Bronchial epithelial cell (primary cell): Measurements from ENCODE around the gene EPN3. TPM values are rescaled to one million over a fixed set of nuclear protein-coding genes. Genes with fewer than 3 reads are reported as not detected.

Source experiments
- DNase-seq: peaks from one replicate; pipeline ENCODE4 v3.0.0-alpha.2; 2010; ENCODE audit warnings: low read depth
- FAIRE-seq: peaks from 2 replicates; lab custom pipeline; 2011; peaks lifted over from hg19 to GRCh38; lab: Jason Lieb, UNC
- H3K27me3 ChIP-seq: 2 replicates; pipeline ENCODE4 v1.5.1; 2011; ENCODE audit warnings: low read length; ENCODE audit not compliant: control insufficient read depth, insufficient read depth
- H3K36me3 ChIP-seq: 2 replicates; pipeline ENCODE4 v1.5.1; 2011; ENCODE audit warnings: low read length; ENCODE audit not compliant: control insufficient read depth, insufficient read depth
- H3K4me3 ChIP-seq: 2 replicates; pipeline ENCODE4 v1.5.1; 2011; ENCODE audit warnings: mild to moderate bottlenecking, low read depth, low read length, control low read depth
- CTCF ChIP-seq: IDR thresholded peaks from 2 replicates; pipeline ENCODE4 v1.5.1; 2011; ENCODE audit warnings: mild to moderate bottlenecking, moderate library complexity, low read length, control low read depth, inconsistent platforms; ENCODE audit not compliant: insufficient read depth, severe bottlenecking
- total RNA-seq: library from RNA; depleted of rRNA; stranded (reverse); fragments of >200 nt; gene quantifications from 2 replicates; pipeline ENCODE4 v1.2.1, GENCODE V29; 2014

The EPN3 gene
- total RNA-seq, 1 donor from 2014 or later, result 2.9 TPM

DNA sequence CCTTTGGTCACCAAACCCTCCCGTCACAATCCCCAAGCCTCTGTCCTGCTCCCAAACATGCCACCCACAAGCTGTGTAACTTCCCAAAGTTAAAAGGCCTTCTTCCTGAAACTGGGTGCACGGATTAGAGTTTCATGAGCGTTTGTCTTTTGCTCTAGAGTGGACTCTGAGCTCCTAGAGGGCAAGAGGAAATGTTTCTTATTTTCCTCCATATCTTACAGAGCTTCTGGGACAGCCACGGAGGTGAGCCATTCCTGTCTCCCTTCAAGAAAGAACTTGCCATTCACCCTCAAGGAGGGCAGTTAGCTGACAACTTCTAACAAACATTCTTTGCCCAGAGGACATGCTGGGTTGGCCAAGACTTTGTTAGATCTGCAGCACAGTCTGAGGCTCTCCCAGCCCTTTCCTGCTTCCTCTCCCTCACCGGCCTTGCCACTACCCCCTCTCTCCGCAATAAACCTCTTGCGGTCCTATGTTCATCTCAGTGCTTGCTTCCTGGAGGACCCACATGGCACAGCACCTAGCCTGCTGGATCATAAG, 26.9 kb upstream of the EPN3 start:
- H3K27me3 ChIP-seq, result no peaks in the 10 kb centered on the region
- FAIRE-seq, result no peak
- no peaks in the 10 kb centered on the region for H3K36me3 ChIP-seq
- peak; percentile 50 for DNase-seq
- no peak for TF ChIP-seq CTCF
- no peak overlapping the region for H3K4me3 ChIP-seq

- no peak for TF ChIP-seq CTCF
- FAIRE-seq, result no peak
Observed at GRCh38 chr17:50506298-50506697, 26.2 kb upstream of the EPN3 start.

GRCh38 chr17:50507871-50508572, 24.5 kb upstream of the EPN3 start, which contains the start of gene MYCBPAP:
TSS of gene MYCBPAP (plus strand) at chr17:50508439. CDS start at chr17:50508675, 236 bp downstream.
- Histone ChIP-seq H3K4me3 (peak within 1 kb of the TSS; percentile 42), H3K36me3 (no peaks in the 10 kb centered on the region), H3K27me3 (no peaks in the 10 kb centered on the region)
- FAIRE-seq (no peak), DNase-seq (no peak)
- peak; percentile 51 for TF ChIP-seq CTCF

More at GRCh38 chr17:50506298-50506697, 26.2 kb upstream of the EPN3 start:
- Histone ChIP-seq H3K36me3 (no peaks in the 10 kb centered on the region), H3K4me3 (no peak overlapping the region), H3K27me3 (no peaks in the 10 kb centered on the region)
- DNase-seq, result no peak

GRCh38 chr17:50508573-50509460, 23.7 kb upstream of the EPN3 start:
- no peaks in the 10 kb centered on the region for H3K36me3 ChIP-seq
- DNase-seq (no peak), FAIRE-seq (no peak)
- no peaks in the 10 kb centered on the region for H3K27me3 ChIP-seq
- no peak for TF ChIP-seq CTCF
- H3K4me3 ChIP-seq, result peak overlapping the region; percentile 42

DNA sequence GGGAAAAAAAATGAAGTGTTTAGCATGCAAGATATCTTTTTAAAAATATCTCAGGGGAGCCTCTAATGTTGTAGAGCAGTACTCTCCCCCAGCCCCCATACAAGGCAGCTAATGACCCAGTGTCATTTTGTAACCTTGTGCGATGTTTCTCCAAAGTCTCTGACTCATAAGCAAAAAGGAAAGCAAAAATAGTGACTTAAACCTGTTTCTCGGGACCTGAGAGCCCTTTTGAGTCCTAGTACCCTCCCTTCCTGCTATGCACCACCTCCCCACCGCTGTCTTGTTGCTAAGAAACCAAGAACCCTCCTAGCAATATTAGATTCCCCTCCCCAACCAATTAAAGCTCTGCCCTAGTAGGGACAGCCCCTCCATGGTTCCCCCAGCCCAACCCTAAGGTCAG, 21.5 kb upstream of the EPN3 start:
- TF ChIP-seq CTCF, result no peak
- no peaks in the 10 kb centered on the region for H3K36me3 ChIP-seq
- DNase-seq, result peak; percentile 34
- no peak overlapping the region for H3K4me3 ChIP-seq
- FAIRE-seq, result no peak
- no peaks in the 10 kb centered on the region for H3K27me3 ChIP-seq
